HUES6 (cell line): Measurements from ENCODE around the gene C9orf50.
"Not testable (repeated sequence)": the region's sequence is repeated elsewhere in the genome, so short reads cannot be mapped to it uniquely, and the experiment has no call there.

Source experiments
- H3K27ac ChIP-seq: 2 replicates; pipeline ENCODE4 v1.7.0; 2013; ENCODE audit warnings: low read depth, mild to moderate bottlenecking, low read length, inconsistent platforms
- H3K27me3 ChIP-seq: 2 replicates; pipeline ENCODE4 v1.6.1; 2013; ENCODE audit warnings: low read length; ENCODE audit not compliant: control insufficient read depth, insufficient read depth
- H3K36me3 ChIP-seq: 2 replicates; pipeline ENCODE4 v1.6.1; 2013; ENCODE audit warnings: low read length; ENCODE audit not compliant: control insufficient read depth, insufficient read depth
- H3K4me1 ChIP-seq: 2 replicates; pipeline ENCODE4 v1.6.1; 2013; ENCODE audit warnings: low read length; ENCODE audit not compliant: control insufficient read depth, insufficient read depth
- H3K4me3 ChIP-seq: 2 replicates; pipeline ENCODE4 v1.5.1; 2013; ENCODE audit warnings: low read depth, low read length
- H3K9ac ChIP-seq: one replicate; pipeline ENCODE4 v1.6.1; 2013; ENCODE audit warnings: mild to moderate bottlenecking, low read length
- H3K9me3 ChIP-seq: 2 replicates; pipeline ENCODE4 v1.6.1; 2013; ENCODE audit warnings: low read depth, low read length; ENCODE audit not compliant: control insufficient read depth, insufficient read depth

C9orf50 gene

GRCh38 chr9:129637673-129638439 is 17.0 kb upstream of the C9orf50 start:
- H3K4me1 ChIP-seq = peaks cover 12% of the 10 kb centered on the region

DNA sequence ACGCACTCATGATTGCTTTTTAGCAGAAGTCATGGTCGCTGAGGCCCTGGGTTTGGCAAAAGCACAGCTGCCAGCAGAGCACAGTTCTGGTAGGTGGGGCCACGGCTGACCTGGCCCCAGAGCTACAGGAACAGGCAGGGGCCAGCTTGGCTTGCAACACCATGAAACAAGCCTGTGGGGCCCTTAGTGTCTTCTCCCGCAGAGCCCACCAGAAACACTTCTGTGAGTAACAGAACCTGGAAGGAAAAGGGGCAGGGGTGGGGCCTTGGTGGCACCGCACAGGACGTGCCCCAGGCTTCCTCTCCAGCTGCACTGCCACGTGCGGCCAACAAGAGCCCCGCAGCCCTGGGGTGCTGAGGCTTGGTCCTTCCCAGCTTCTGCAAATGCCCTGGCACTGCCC is 16.2 kb upstream of the C9orf50 start:
- H3K36me3 ChIP-seq = peaks cover 67% of the 10 kb centered on the region
- no peak overlapping the region for H3K9ac ChIP-seq
- H3K27ac ChIP-seq = no peak overlapping the region

More at GRCh38 chr9:129637673-129638439, 17.0 kb upstream of the C9orf50 start:
- H3K4me3 ChIP-seq = no peak overlapping the region
- peaks cover 60% of the 10 kb centered on the region for H3K36me3 ChIP-seq
- H3K9me3 ChIP-seq = no peaks in the 10 kb centered on the region
- no peaks in the 10 kb centered on the region for H3K27me3 ChIP-seq
- H3K27ac ChIP-seq = no peak overlapping the region
- no peak overlapping the region for H3K9ac ChIP-seq

DNA sequence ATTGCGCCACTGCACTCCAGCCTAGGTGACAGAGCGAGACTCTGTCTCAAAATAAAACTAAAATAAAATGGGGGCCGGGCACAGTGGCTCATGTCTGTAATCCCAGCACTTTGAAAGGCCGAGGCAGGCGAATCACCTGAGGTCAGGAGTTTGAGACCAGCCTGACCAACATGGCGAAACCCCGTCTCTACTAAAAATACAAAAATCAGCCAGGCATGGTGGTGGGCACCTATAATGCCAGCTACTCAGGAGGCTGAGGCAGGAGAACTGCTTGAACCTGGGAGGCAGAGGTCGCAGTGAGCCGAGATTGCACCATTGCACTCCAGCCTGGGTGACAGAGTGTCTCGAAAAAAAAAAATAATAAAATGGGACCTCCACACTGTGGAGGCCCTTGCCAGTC is 15.4 kb upstream of the C9orf50 start:
- not testable (repeated sequence) for H3K9me3 ChIP-seq, H3K9ac ChIP-seq, H3K4me1 ChIP-seq, H3K4me3 ChIP-seq, H3K27ac ChIP-seq, H3K27me3 ChIP-seq
- H3K36me3 ChIP-seq = peaks cover 68% of the 10 kb centered on the region

More for the DNA sequence above, 16.2 kb upstream of the C9orf50 start:
- H3K4me3 ChIP-seq = no peak overlapping the region
- H3K27me3 ChIP-seq = no peaks in the 10 kb centered on the region
- no peaks in the 10 kb centered on the region for H3K9me3 ChIP-seq
- H3K4me1 ChIP-seq = peaks cover 9% of the 10 kb centered on the region

DNA sequence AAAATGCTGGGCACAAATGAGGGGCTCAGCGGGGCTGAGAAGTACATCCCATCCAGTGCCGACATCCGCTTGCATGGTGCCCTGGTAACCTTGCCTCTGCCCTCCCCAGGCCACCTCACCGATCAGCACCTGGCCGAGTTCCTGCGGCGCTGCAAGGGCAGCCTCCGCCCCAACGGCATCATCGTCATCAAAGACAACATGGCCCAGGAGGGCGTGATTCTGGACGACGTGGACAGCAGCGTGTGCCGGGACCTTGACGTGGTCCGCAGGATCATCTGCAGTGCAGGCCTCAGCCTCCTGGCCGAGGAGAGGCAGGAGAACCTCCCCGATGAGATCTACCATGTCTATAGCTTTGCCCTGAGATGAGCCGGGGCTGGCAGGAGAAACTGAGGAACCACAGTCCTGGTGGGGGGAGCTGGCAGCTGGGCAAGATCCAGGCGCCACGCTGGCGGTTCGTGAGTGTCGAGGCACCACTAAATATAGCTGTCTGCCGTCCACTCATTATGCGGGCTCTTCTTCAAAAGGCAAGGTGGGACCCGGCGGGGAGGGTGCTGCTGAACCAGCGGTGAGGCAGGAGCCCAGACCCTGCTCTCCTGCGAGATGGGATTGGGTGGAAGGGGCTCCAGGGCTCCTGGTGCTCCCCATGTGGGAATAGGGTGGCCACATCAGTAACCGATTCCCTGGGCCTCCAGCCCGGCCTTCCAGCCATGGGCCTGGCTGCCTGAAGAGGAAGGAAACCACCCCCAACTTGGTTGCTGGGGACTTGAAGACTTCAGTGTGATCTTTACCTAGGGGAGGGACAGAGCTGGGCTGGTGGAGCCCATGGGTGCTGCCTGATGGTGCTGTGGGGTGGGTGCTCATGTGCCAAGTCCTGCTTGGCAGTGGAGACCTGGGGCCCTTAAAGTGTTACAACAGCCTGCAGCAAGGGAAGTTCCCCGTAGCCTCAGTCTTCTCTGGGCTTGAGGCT is 14.5 kb upstream of the C9orf50 start:
- Histone ChIP-seq H3K4me1 (peaks cover 11% of the 10 kb centered on the region), H3K27ac (no peak overlapping the region), H3K4me3 (no peak overlapping the region), H3K27me3 (no peaks in the 10 kb centered on the region), H3K9me3 (no peaks in the 10 kb centered on the region), H3K36me3 (peaks cover 72% of the 10 kb centered on the region), H3K9ac (no peak overlapping the region)

- no peaks in the 10 kb centered on the region for H3K27me3 ChIP-seq
- H3K4me1 ChIP-seq = peaks cover 12% of the 10 kb centered on the region
- H3K4me3 ChIP-seq = no peak overlapping the region
- peaks cover 66% of the 10 kb centered on the region for H3K36me3 ChIP-seq
- H3K27ac ChIP-seq = no peak overlapping the region
- H3K9ac ChIP-seq = no peak overlapping the region
- no peaks in the 10 kb centered on the region for H3K9me3 ChIP-seq
Measured at GRCh38 chr9:129633848-129634247, 12.9 kb upstream of the C9orf50 start.

DNA sequence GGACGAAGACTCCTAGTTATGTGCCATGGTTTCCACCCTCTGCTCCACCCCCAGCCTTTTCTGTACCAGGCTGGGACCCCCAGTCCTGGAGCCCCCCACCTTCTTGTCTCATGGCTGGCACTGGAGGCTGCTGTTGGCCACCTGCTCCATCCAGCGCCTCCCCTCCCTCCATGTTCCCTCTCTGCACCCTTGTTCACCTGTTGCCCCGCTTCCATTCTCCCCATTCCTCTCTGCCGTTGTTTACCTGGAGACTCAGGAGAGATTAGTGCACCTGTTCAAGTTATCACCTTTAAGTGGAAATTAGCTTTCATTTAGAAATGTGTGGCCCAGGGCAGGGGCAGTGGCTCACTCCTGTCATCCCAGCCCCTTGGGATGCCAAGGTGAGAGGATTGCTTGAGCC is 12.3 kb upstream of the C9orf50 start:
- no peak overlapping the region for H3K27ac ChIP-seq
- H3K4me1 ChIP-seq = peaks cover 12% of the 10 kb centered on the region
- no peak overlapping the region for H3K4me3 ChIP-seq
- H3K36me3 ChIP-seq = peaks cover 65% of the 10 kb centered on the region
- no peak overlapping the region for H3K9ac ChIP-seq
- no peaks in the 10 kb centered on the region for H3K9me3 ChIP-seq
- no peaks in the 10 kb centered on the region for H3K27me3 ChIP-seq

DNA sequence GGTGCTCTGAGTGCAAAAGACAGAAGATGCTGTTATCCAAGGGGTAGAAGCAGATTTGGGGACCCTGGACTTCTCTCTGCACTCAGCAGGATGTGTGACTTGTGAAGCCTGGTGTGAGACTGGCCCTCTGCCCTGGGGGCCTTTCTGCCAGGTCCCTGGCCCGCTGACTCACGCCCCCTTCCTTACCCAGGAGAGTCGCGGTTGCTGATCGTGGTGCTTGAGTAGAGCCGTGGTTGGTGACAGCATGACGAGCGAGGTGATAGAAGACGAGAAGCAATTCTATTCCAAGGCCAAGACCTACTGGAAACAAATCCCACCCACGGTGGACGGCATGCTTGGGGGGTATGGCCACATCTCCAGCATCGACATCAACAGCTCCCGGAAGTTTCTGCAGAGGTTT is 11.6 kb upstream of the C9orf50 start:
- H3K4me1 ChIP-seq = peaks cover 19% of the 10 kb centered on the region
- H3K9ac ChIP-seq = no peak overlapping the region
- H3K36me3 ChIP-seq = peaks cover 65% of the 10 kb centered on the region
- no peak overlapping the region for H3K4me3 ChIP-seq
- H3K27me3 ChIP-seq = no peaks in the 10 kb centered on the region
- no peak overlapping the region for H3K27ac ChIP-seq
- H3K9me3 ChIP-seq = no peaks in the 10 kb centered on the region

DNA sequence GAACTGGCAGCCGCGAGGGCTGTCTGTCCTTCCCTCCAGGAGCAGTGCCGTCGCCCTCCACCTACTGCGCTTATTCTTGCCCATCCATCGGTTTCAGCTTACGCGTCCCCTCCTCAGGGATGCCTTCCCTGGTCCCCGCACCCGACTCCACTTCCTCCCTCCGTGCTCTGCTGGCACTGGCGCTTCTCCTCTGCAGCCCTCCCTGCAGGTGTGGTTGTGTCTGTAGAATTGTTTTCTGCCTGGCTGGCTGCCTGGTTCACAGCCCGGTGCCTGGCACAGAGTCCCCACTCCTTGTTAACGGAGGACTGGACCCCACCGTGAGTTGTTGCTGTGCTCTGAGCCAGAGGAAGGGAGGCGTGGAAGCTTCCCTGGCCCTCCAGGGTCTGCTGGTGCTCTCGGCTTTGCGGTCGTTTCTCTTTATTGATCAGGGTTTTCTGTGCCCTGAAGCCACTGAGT is 10.8 kb upstream of the C9orf50 start:
- Histone ChIP-seq H3K4me1 (peaks cover 26% of the 10 kb centered on the region), H3K27me3 (no peaks in the 10 kb centered on the region), H3K36me3 (peaks cover 58% of the 10 kb centered on the region), H3K4me3 (no peak overlapping the region), H3K9ac (no peak overlapping the region), H3K9me3 (no peaks in the 10 kb centered on the region), H3K27ac (no peak overlapping the region)

DNA sequence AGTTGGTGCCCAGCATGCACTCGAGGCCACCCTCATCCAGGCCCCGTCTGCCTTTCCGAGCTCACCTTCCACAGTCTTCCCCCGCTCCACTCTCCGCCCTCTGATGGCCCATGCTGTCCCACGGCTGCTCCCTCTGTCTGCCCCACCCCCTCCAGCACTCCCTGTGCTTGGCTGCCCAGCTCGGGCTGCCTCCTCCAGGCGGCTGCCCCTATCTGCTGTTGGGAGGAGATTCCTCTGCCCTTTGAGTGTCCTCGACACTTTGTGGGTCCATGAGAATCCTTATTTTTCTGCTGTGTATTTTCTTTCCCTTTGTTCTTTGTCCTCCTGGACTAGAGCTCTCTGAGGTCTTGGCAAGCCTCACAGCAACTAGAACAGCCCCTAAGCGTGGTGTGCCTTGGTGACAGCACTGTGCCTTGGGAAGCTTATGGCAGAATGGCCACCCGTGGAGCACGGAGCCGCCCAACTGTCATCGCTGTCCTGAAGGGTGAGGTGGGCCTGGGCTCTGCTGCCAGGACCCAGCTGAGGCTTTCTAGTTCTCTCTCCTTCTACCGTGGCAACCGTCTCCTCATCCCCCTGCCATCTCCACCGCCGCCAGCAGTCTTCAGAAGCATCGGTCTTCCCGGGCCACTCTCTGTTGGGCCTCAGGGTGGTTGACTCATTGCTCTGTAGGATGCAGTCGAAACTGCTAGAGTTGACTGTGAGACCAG is 10.2 kb upstream of the C9orf50 start:
- Histone ChIP-seq H3K36me3 (peaks cover 54% of the 10 kb centered on the region), H3K27ac (no peak overlapping the region), H3K27me3 (no peaks in the 10 kb centered on the region), H3K9ac (no peak overlapping the region), H3K4me1 (peaks cover 27% of the 10 kb centered on the region), H3K4me3 (no peak overlapping the region), H3K9me3 (no peaks in the 10 kb centered on the region)

DNA sequence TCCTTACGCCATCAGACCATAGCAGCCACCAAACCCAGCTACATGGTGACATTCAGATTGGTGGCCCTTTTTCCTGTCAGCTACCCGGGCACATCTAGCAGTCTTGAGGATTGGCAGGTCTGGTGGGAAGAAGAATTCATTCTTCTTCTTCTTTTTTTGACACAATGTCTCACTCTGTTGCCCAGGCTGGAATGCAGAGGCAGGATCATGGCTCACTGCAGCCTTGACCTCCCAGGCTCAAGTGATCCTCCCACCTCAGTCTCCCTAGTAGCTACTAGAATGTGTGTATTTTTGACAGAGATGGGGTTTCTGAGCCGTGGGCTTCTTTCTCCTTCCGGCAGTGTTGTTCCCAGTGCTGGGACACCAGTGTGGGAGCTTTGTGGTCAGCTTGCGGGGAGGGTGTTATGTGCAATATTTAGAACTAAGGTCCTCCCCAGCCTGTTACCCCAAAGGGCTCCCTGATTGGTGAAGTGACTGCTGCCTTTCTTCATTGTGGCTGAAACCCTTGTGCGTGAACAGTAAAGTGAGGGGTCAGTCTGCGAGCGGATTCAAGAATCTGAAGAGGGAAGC is 8.4 kb upstream of the C9orf50 start:
- Histone ChIP-seq H3K4me3 (no peak overlapping the region), H3K36me3 (peaks cover 39% of the 10 kb centered on the region), H3K4me1 (peaks cover 28% of the 10 kb centered on the region), H3K9ac (no peak overlapping the region), H3K9me3 (no peaks in the 10 kb centered on the region), H3K27ac (no peak overlapping the region), H3K27me3 (no peaks in the 10 kb centered on the region)
